ENCODE results near the gene SETDB2.

The SETDB2 gene

GRCh38 chr13:49435992-49436391 lies 8.1 kb upstream of the SETDB2 start:
- TF ChIP-seq CTCF (IDR thresholded peaks at IDR 0.05) = no peak

- peak; percentile 28; the same call in 1 of the 2 replicates for TF ChIP-seq CTCF (IDR thresholded peaks at IDR 0.05)
These were observed 7.2 kb upstream of the SETDB2 start for GRCh38 chr13:49436890-49437289.

- no peak for TF ChIP-seq CTCF (IDR thresholded peaks at IDR 0.05)
These were observed 6.4 kb upstream of the SETDB2 start for GRCh38 chr13:49437705-49438104.

- no peak for TF ChIP-seq CTCF (IDR thresholded peaks at IDR 0.05)
These were observed 4.5 kb upstream of the SETDB2 start for GRCh38 chr13:49439609-49440008.

GRCh38 chr13:49441312-49441711 lies 2.8 kb upstream of the SETDB2 start:
- no peak for TF ChIP-seq CTCF (IDR thresholded peaks at IDR 0.05)

- no peak for TF ChIP-seq CTCF (IDR thresholded peaks at IDR 0.05)
These were observed 2.2 kb upstream of the SETDB2 start for GRCh38 chr13:49441846-49442245.

GRCh38 chr13:49443357-49443703 lies 744 bp upstream of the SETDB2 start:
- no peak for TF ChIP-seq CTCF (IDR thresholded peaks at IDR 0.05)
